ENCODE data around the gene ANAPC1. TPM values are rescaled to one million over a fixed set of nuclear protein-coding genes. Genes with fewer than 3 reads are reported as not detected.

The ANAPC1 gene
- total and polyA plus RNA-seq, 8 donors: 4.9 to 200 (median 64.7) TPM

Small RNA genes within 50 kb of the gene (small RNA-seq; reads per million reads assigned to genes)
- 0 reads per million in 4 donors for gene MIR4771-2
- 0 reads per million in 4 donors for gene RN7SL297P

Other genes starting within 250 kb of the ANAPC1 start
- gene MERTK, start 14.4 kb upstream of the ANAPC1 start, total RNA-seq: 10 to 100 TPM in 4 of 5 donors, 1 to 10 TPM in 1; 6.1 to 21.8 (median 17.4) TPM
- 1 to 10 TPM; 3.9 to 5.7 (median 5.3) TPM for gene MERTK, start 14.4 kb upstream of the ANAPC1 start, polyA plus RNA-seq
- gene TMEM87B, start 171.1 kb upstream of the ANAPC1 start, total RNA-seq: 10 to 100 TPM in 4 of 5 donors, 1 to 10 TPM in 1; 8.8 to 62.2 (median 26.3) TPM
- 10 to 100 TPM in 2 of 3 donors, 1 to 10 TPM in 1; 3.7 to 13.6 (median 12.9) TPM for gene TMEM87B, start 171.1 kb upstream of the ANAPC1 start, polyA plus RNA-seq

All from stomach (tissue), 8 donors.